GM21737 (cell line): ENCODE measurements around the gene RNF222.
"Not testable (repeated sequence)": the region's sequence is repeated elsewhere in the genome, so short reads cannot be mapped to it uniquely, and the experiment has no call there.

Experiments used
- ATAC-seq: cut with Tn5 transposase; IDR thresholded peaks from one replicate; pipeline ENCODE4 v1.9.1; 2021; ENCODE audit warnings: mild to moderate bottlenecking, moderate library complexity; ENCODE audit not compliant: unreplicated experiment

Gene RNF222

GRCh38 chr17:8413328-8413727, 15.7 kb upstream of the RNF222 start:
- no peak for ATAC-seq

- ATAC-seq, result no peak
These were observed 14.5 kb upstream of the RNF222 start for GRCh38 chr17:8412089-8412488.

- no peak for ATAC-seq
These were observed 13.2 kb upstream of the RNF222 start for GRCh38 chr17:8410883-8411238.

- no peak for ATAC-seq
These were observed 12.6 kb upstream of the RNF222 start for GRCh38 chr17:8409966-8410882.

GRCh38 chr17:8408371-8408770, 10.7 kb upstream of the RNF222 start:
- ATAC-seq, result no peak

GRCh38 chr17:8406174-8406573, 8.5 kb upstream of the RNF222 start:
- no peak for ATAC-seq

- no peak for ATAC-seq
These were observed 7.9 kb upstream of the RNF222 start for GRCh38 chr17:8405499-8406016.

GRCh38 chr17:8402921-8403536, 5.4 kb upstream of the RNF222 start:
- ATAC-seq, result no peak

- no peak for ATAC-seq
These were observed 3.5 kb upstream of the RNF222 start for GRCh38 chr17:8401107-8401506.

- no peak for ATAC-seq
These were observed 1.4 kb upstream of the RNF222 start for GRCh38 chr17:8398980-8399379.

GRCh38 chr17:8394497-8394896, 3.1 kb downstream of the RNF222 start:
- ATAC-seq, result not testable (repeated sequence)

GRCh38 chr17:8393470-8394231, 4.0 kb downstream of the RNF222 start:
- no peak for ATAC-seq

GRCh38 chr17:8392674-8393469, 4.8 kb downstream of the RNF222 start:
- ATAC-seq, result no peak

- ATAC-seq, result no peak
These were observed 5.4 kb downstream of the RNF222 start for GRCh38 chr17:8392274-8392673.

- ATAC-seq, result no peak
These were observed 5.9 kb downstream of the RNF222 start for GRCh38 chr17:8391711-8392110.

GRCh38 chr17:8387914-8388651, 9.5 kb downstream of the RNF222 start:
- no peak for ATAC-seq

GRCh38 chr17:8386841-8387240, 10.8 kb downstream of the RNF222 start:
- ATAC-seq, result no peak

GRCh38 chr17:8384801-8385378, 12.7 kb downstream of the RNF222 start:
- no peak for ATAC-seq

GRCh38 chr17:8383143-8383822, 14.3 kb downstream of the RNF222 start, which contains the start of gene RPL26:
TSS of gene RPL26 (minus strand) at chr17:8383193. CDS start at chr17:8382310, 883 bp downstream.
- peak; percentile 87 for ATAC-seq
